ENCODE measurements around the gene REV3L.

DNA sequence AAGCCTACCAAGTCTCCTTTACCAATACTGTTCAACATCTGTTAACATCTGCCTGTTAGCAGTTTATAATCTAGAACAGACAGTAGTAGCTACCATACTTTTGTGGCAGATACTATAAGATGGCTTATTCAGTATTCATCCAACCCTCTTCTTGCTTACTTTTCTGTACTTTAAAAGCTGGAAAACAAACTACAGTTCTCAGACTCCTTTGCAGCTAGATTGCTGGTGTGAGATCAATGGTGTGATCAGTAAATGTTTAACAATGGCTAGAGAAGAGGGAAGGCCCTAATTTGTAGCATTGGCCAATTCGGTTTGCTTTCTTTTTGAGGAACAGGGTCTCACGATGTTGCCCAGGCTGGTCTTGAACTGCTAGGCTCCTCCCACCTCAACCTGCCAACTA lies 3.5 kb upstream of the REV3L start:
- TF ChIP-seq CTCF (IDR thresholded peaks at IDR 0.05; ENCODE audit: control extremely low read depth in 1 of 3, insufficient read depth in 1 of 3, low read depth in 1 of 3, low read length in 3 of 3) (no peak), RAD21 (IDR thresholded peaks at IDR 0.05 in 1 of 2, conservative IDR thresholded peaks at IDR 0.05 in 1 of 2; ENCODE audit: low read depth in 2 of 2, low read length in 2 of 2) (no peak), BACH1 (IDR thresholded peaks at IDR 0.05; ENCODE audit: low read length) (no peak), POLR2A (IDR thresholded peaks at IDR 0.05; ENCODE audit: control extremely low read depth in 1 of 2, low read depth in 2 of 2, low read length in 2 of 2) (no peak), KDM4A (IDR thresholded peaks at IDR 0.05; ENCODE audit: low read depth, low read length, severe bottlenecking) (no peak), TBP (IDR thresholded peaks at IDR 0.05; ENCODE audit: low read depth, low read length) (no peak), SP4 (IDR thresholded peaks at IDR 0.05; ENCODE audit: low read length) (no peak), POLR2AphosphoS5 (IDR thresholded peaks at IDR 0.05; ENCODE audit: low read depth, low read length) (no peak), ZNF274 (IDR thresholded peaks at IDR 0.05; ENCODE audit: borderline replicate concordance, extremely low read depth, low read length) (no peak), TAF1 (IDR thresholded peaks at IDR 0.05; ENCODE audit: low read depth, low read length) (no peak), EP300 (IDR thresholded peaks at IDR 0.05; ENCODE audit: borderline replicate concordance in 1 of 2, low read depth in 2 of 2, low read length in 2 of 2) (no peak), GTF2F1 (IDR thresholded peaks at IDR 0.05; ENCODE audit: borderline replicate concordance, low read depth, low read length) (no peak), CREB1 (IDR thresholded peaks at IDR 0.05) (no peak)

Measured in H1 (cell line).